ENCODE results near the gene ITPR2. TPM values are rescaled to one million over a fixed set of nuclear protein-coding genes. Genes with fewer than 3 reads are reported as not detected.

ITPR2 gene
- total RNA-seq, 1 donor from 2014 or later: 48.1 TPM

DNA sequence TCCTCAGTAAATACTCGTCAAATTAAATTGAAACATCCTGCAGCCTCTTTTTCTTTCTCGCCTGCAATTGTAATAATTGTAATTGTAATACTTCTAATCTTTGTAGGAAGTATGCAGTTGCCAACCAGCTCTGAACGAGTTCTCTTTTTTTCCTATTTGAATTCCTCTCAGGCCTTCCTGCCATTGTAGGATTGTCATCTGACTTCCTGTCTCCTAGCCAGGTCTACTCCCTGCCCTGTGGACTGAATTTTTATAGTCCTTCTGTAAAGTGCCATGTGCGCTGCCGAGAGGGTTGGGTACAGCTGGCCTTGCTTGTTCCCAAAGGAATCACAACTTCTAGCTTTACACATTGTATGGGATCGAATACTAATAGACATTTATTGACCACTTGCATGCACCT, 454.3 kb downstream of the ITPR2 start:
- no peak for DNase-seq (ENCODE audit: extremely low spot score in 2 of 2)
- Histone ChIP-seq H3K27ac (no peak overlapping the region), H3K27me3 (no peaks in the 10 kb centered on the region), H3K36me3 (peaks cover 0 to 3% of the 10 kb centered on the region in 2 donors), H3K4me3 (no peak overlapping the region), H3K9me3 (no peaks in the 10 kb centered on the region), H3K4me1 (no peaks in the 10 kb centered on the region)
- TF ChIP-seq POLR2AphosphoS5 (IDR thresholded peaks at IDR 0.05; ENCODE audit: insufficient read depth in 1 of 2, low read depth in 1 of 2) (peak in 1 of 2 donors; percentile 47), POLR2A (IDR thresholded peaks at IDR 0.05) (no peak)
- intact Hi-C loops (cut with DNase I): no loop called here

DNA sequence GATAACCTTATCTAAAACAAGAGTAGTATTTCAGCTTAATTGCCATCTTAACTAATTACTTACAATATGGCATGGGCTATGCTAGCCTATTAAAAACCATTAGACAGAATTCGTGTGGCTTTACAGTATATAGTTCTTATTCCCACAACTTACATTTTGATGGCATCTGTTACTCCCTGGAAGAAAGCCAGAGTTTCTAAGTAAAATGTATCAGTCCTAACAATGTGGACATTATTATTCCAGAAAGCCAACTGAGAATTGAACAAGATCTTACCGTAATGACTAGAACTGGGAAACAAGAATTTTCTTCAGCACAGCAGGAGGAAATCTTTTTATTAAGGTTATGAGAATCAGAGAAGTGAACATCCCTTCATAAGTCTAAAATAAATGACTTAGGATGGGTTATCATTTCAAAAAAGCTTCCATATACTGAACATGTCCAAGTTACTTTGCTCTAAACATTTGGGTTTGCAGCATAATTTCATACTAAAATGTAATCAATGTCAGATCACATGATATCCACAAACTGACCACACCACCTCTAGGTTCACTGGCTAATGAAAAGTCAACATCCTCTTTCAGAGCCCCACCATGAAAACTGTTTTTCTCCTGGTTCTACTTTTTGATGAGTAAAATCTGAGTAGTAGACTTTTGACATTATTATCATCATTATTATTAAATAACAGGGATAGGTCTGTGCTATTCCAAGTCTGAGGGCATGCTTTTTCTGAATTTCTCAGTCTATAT, 457.9 kb downstream of the ITPR2 start:
- H3K27me3 ChIP-seq: no peaks in the 10 kb centered on the region
- no peak for DNase-seq (ENCODE audit: extremely low spot score in 2 of 2)
- no peaks in the 10 kb centered on the region for H3K4me1 ChIP-seq
- no peak overlapping the region for H3K27ac ChIP-seq
- H3K9me3 ChIP-seq: no peaks in the 10 kb centered on the region
- H3K36me3 ChIP-seq: no peaks in the 10 kb centered on the region
- no peak overlapping the region for H3K4me3 ChIP-seq
- TF ChIP-seq POLR2A (IDR thresholded peaks at IDR 0.05) (no peak), POLR2AphosphoS5 (IDR thresholded peaks at IDR 0.05; ENCODE audit: insufficient read depth in 1 of 2, low read depth in 1 of 2) (no peak)
- TF ChIP-seq, protein P1, sequence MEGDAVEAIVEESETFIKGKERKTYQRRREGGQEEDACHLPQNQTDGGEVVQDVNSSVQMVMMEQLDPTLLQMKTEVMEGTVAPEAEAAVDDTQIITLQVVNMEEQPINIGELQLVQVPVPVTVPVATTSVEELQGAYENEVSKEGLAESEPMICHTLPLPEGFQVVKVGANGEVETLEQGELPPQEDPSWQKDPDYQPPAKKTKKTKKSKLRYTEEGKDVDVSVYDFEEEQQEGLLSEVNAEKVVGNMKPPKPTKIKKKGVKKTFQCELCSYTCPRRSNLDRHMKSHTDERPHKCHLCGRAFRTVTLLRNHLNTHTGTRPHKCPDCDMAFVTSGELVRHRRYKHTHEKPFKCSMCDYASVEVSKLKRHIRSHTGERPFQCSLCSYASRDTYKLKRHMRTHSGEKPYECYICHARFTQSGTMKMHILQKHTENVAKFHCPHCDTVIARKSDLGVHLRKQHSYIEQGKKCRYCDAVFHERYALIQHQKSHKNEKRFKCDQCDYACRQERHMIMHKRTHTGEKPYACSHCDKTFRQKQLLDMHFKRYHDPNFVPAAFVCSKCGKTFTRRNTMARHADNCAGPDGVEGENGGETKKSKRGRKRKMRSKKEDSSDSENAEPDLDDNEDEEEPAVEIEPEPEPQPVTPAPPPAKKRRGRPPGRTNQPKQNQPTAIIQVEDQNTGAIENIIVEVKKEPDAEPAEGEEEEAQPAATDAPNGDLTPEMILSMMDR (IDR thresholded peaks at IDR 0.05): no peak
- intact Hi-C loops (cut with DNase I): no loop called here

DNA sequence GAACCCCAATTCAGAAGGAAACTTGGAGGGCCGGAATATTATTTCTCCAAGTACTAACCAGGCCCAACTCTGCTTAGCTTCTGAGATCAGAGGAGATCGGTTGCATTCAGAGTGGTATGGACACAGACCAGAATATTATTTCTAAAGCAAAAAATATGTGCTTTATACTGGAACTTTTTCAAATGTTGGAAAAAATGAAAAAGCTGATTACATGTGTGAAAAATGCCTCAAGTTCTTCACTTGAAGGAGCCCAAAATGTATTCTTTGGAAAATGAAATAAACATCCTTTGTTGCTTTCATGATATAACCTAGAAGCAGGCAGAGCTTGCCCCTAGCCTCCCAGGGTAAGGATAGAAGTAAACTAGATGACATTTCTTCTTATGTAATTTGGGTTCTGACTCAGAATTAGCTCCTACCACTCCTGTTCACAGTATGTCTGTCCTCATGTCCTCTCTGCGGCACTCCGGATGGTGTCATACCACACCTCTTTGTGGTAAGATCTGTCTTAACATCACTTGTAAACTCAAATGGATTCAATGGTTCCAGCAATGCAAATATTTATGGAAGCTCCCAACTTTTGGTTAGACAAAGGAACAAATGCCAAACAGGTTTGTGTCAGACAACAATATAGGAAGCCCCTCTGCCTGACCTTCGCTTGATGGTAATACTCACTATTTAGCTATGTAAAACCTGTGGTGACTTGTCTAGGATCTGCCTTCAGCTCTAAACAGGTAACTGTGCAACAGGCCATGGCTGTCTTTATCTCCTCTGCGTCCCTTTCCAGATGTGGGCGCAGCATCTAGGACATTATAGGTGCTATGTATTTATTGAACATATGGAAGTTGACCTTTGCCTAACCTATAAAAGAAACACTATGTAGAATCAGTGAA, 459.1 kb downstream of the ITPR2 start:
- H3K4me1 ChIP-seq: no peaks in the 10 kb centered on the region
- TF ChIP-seq POLR2A (IDR thresholded peaks at IDR 0.05) (no peak), POLR2AphosphoS5 (IDR thresholded peaks at IDR 0.05; ENCODE audit: insufficient read depth in 1 of 2, low read depth in 1 of 2) (no peak)
- TF ChIP-seq, protein P1 (IDR thresholded peaks at IDR 0.05): no peak
- H3K4me3 ChIP-seq: no peak overlapping the region
- intact Hi-C loops (cut with DNase I): no loop called here
- H3K36me3 ChIP-seq: no peaks in the 10 kb centered on the region
- H3K27ac ChIP-seq: no peak overlapping the region
- no peaks in the 10 kb centered on the region for H3K27me3 ChIP-seq
- DNase-seq (ENCODE audit: extremely low spot score in 2 of 2): no peak
- H3K9me3 ChIP-seq: no peaks in the 10 kb centered on the region

DNA sequence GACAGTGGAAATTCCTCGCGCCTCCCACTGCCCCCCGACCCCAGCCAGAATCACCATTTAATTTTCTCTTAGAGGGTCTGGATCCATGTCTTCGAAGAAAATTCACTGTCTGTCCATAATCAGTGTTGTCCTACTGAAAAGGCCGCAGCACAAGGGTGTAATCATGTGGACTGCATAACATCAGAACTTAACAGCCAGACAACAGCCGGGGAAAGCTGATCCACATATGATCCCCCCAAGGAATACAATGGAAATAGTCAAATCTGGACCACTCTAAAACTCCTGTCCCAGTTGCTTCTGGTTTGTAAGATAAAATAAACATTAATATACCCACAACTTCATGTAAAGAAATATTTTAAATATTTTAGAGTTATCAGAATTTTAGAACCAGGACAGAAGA, 460.1 kb downstream of the ITPR2 start:
- intact Hi-C loops (cut with DNase I): no loop called here
- Histone ChIP-seq H3K36me3 (no peaks in the 10 kb centered on the region), H3K4me3 (no peak overlapping the region), H3K27me3 (no peaks in the 10 kb centered on the region), H3K4me1 (no peaks in the 10 kb centered on the region), H3K9me3 (no peaks in the 10 kb centered on the region), H3K27ac (no peak overlapping the region)
- no peak for TF ChIP-seq POLR2A (IDR thresholded peaks at IDR 0.05)
- TF ChIP-seq, protein P1 (IDR thresholded peaks at IDR 0.05): no peak
- TF ChIP-seq POLR2AphosphoS5 (IDR thresholded peaks at IDR 0.05; ENCODE audit: insufficient read depth in 1 of 2, low read depth in 1 of 2): no peak
- DNase-seq (ENCODE audit: extremely low spot score in 2 of 2): no peak

DNA sequence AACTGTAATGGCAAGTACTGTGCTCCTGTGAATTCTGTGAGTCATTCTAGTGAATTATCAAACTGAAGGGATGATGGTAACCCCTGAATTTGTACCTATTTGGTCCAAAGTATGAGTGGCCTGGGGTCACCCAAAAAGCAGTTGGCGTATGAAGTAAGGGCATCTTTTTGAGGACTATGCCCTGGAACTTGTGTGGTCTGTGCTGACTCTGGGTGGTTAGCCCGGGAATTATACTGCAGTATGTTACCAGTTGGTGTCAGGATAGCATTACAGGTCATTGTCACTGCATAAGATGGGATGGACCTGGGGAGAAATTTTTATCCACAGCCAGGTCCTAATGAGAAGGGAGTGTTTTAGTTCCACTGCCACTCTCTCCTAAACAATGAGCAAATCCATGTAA, 462.9 kb downstream of the ITPR2 start:
- Histone ChIP-seq H3K27me3 (no peaks in the 10 kb centered on the region), H3K9me3 (no peaks in the 10 kb centered on the region), H3K4me1 (no peaks in the 10 kb centered on the region), H3K4me3 (no peak overlapping the region), H3K27ac (no peak overlapping the region), H3K36me3 (no peaks in the 10 kb centered on the region)
- DNase-seq (ENCODE audit: extremely low spot score in 2 of 2): no peak
- TF ChIP-seq, protein P1 (IDR thresholded peaks at IDR 0.05): no peak
- no peak for TF ChIP-seq POLR2A (IDR thresholded peaks at IDR 0.05)
- no peak for TF ChIP-seq POLR2AphosphoS5 (IDR thresholded peaks at IDR 0.05; ENCODE audit: insufficient read depth in 1 of 2, low read depth in 1 of 2)
- intact Hi-C loops (cut with DNase I): no loop called here
